WTC11 (cell line): Measurements from ENCODE around the gene TMEM229B. TPM values are rescaled to one million over a fixed set of nuclear protein-coding genes. Genes with fewer than 3 reads are reported as not detected.

Source experiments
- ATAC-seq: fragments of 200-7000 bp; cut with Tn5 transposase; 2 replicates; pipeline ENCODE4 v1.10.0; 2021; ENCODE audit warnings: mild to moderate bottlenecking, moderate library complexity
- CTCF ChIA-PET: fragments of 300-600 bp; sonication (Branson Sonifier 250); formaldehyde crosslinking; loops from one replicate; lab custom pipeline; 2021; ENCODE audit warnings: antibody characterized with exemption; lab: Charles Lee
- POLR2A ChIA-PET: fragments of 350-600 bp; sonication (Branson Sonifier 250); formaldehyde crosslinking; loops from one replicate; lab custom pipeline; 2021; ENCODE audit warnings: antibody characterized with exemption; lab: Charles Lee
- DNase-seq: peaks from one replicate; pipeline ENCODE4 v3.0.0; 2021; ENCODE audit warnings: low spot score
- H3K27ac Mint-ChIP-seq: 2 replicates; pipeline ENCODE4 v1.8.0; 2021; ENCODE audit warnings: mixed read lengths
- H3K27me3 Mint-ChIP-seq: 2 replicates; pipeline ENCODE4 v1.8.0; 2021; ENCODE audit warnings: low read depth, mild to moderate bottlenecking, moderate library complexity, mixed read lengths
- H3K36me3 Mint-ChIP-seq: 2 replicates; pipeline ENCODE4 v1.8.0; 2021; ENCODE audit warnings: mixed read lengths
- H3K4me1 Mint-ChIP-seq: 2 replicates; pipeline ENCODE4 v1.8.0; 2022; ENCODE audit warnings: mixed read lengths
- H3K4me3 Mint-ChIP-seq: 2 replicates; pipeline ENCODE4 v1.8.0; 2021; ENCODE audit warnings: mild to moderate bottlenecking, moderate library complexity, mixed read lengths
- H3K9me3 Mint-ChIP-seq: 2 replicates; pipeline ENCODE4 v1.8.0; 2021; ENCODE audit warnings: mixed read lengths
- ATF1 ChIP-seq: sonication (generic); formaldehyde crosslinking; IDR thresholded peaks from 2 replicates; pipeline ENCODE4 v1.8.1; 2023; ENCODE audit warnings: mild to moderate bottlenecking, moderate library complexity, missing genetic modification reagents
- CREB1 ChIP-seq: sonication (generic); formaldehyde crosslinking; IDR thresholded peaks from 2 replicates; pipeline ENCODE4 v1.8.0; 2023; ENCODE audit warnings: mild to moderate bottlenecking, missing genetic modification reagents
- FOXK1 ChIP-seq: sonication (generic); formaldehyde crosslinking; IDR thresholded peaks from 2 replicates; pipeline ENCODE4 v1.8.0; 2022; ENCODE audit warnings: mild to moderate bottlenecking, moderate library complexity, missing genetic modification reagents
- FOXP1 ChIP-seq: sonication (generic); formaldehyde crosslinking; IDR thresholded peaks from 2 replicates; pipeline ENCODE4 v1.8.0; 2022; ENCODE audit warnings: missing genetic modification reagents, mild to moderate bottlenecking, moderate library complexity, borderline replicate concordance
- GTF2I ChIP-seq: fragments of 250-450 bp; sonication (Bioruptor Pico); conservative IDR thresholded peaks from 2 replicates; pipeline ENCODE4 v1.4.0; 2021; ENCODE audit warnings: mild to moderate bottlenecking
- HMGA2 ChIP-seq: fragments of 250-450 bp; sonication (Bioruptor Pico); IDR thresholded peaks from 2 replicates; pipeline ENCODE4 v1.4.0; 2021; ENCODE audit warnings: mild to moderate bottlenecking, moderate library complexity
- RELA ChIP-seq: sonication (generic); formaldehyde crosslinking; IDR thresholded peaks from 2 replicates; pipeline ENCODE4 v1.8.1; 2022; ENCODE audit warnings: missing genetic modification reagents, mild to moderate bottlenecking, borderline replicate concordance
- TEAD1 ChIP-seq: sonication (generic); formaldehyde crosslinking; IDR thresholded peaks from 2 replicates; pipeline ENCODE4 v1.8.0; 2022; ENCODE audit warnings: mild to moderate bottlenecking, missing genetic modification reagents
- ZNF232 ChIP-seq: sonication (generic); formaldehyde crosslinking; IDR thresholded peaks from 2 replicates; pipeline ENCODE4 v1.8.0; 2022; ENCODE audit warnings: mild to moderate bottlenecking, missing genetic modification reagents
- ZNF416 ChIP-seq: fragments of 250-450 bp; sonication (Bioruptor Pico); IDR thresholded peaks from 2 replicates; pipeline ENCODE4 v1.9.0; 2021; ENCODE audit warnings: mild to moderate bottlenecking, inconsistent platforms
- total RNA-seq: library from RNA; stranded (reverse); gene quantifications from 3 replicates; pipeline ENCODE4 v1.2.3, GENCODE V29; 2021
- TF ChIP-seq, protein P1 (sequence below): sonication (generic); formaldehyde crosslinking; IDR thresholded peaks from 2 replicates; pipeline ENCODE4 v1.8.0; 2022; ENCODE audit warnings: mild to moderate bottlenecking, missing genetic modification reagents
- TF ChIP-seq, protein P2 (sequence below): sonication (generic); formaldehyde crosslinking; IDR thresholded peaks from 2 replicates; pipeline ENCODE4 v1.8.1; 2022; ENCODE audit warnings: missing genetic modification reagents, borderline replicate concordance
- TF ChIP-seq, protein P3 (sequence below): sonication (generic); formaldehyde crosslinking; IDR thresholded peaks from 2 replicates; pipeline ENCODE4 v1.8.1; 2023; ENCODE audit warnings: mild to moderate bottlenecking, missing genetic modification reagents, borderline replicate concordance
- TF ChIP-seq, protein P4 (sequence below): fragments of 250-450 bp; sonication (Bioruptor Pico); IDR thresholded peaks from 2 replicates; pipeline ENCODE4 v1.9.0; 2021; ENCODE audit warnings: mild to moderate bottlenecking
- TF ChIP-seq, protein P5 (sequence below): fragments of 250-450 bp; sonication (Bioruptor Pico); IDR thresholded peaks from 2 replicates; pipeline ENCODE4 v1.9.0; 2021; ENCODE audit warnings: mild to moderate bottlenecking, borderline replicate concordance
- TF ChIP-seq, protein P6 (sequence below): fragments of 250-450 bp; sonication (Bioruptor Pico); IDR thresholded peaks from 2 replicates; pipeline ENCODE4 v1.9.0; 2021; ENCODE audit warnings: mild to moderate bottlenecking
- TF ChIP-seq, protein P7 (sequence below): sonication (generic); formaldehyde crosslinking; IDR thresholded peaks from 2 replicates; pipeline ENCODE4 v1.8.1; 2022; ENCODE audit warnings: low read depth, missing genetic modification reagents, borderline replicate concordance
- TF ChIP-seq, protein P8 (sequence below): sonication (generic); formaldehyde crosslinking; IDR thresholded peaks from 2 replicates; pipeline ENCODE4 v1.8.0; 2022; ENCODE audit warnings: mild to moderate bottlenecking, missing genetic modification reagents

The TMEM229B gene
- total RNA-seq, 1 experiment from 2014 or later: 0.90 TPM

DNA sequence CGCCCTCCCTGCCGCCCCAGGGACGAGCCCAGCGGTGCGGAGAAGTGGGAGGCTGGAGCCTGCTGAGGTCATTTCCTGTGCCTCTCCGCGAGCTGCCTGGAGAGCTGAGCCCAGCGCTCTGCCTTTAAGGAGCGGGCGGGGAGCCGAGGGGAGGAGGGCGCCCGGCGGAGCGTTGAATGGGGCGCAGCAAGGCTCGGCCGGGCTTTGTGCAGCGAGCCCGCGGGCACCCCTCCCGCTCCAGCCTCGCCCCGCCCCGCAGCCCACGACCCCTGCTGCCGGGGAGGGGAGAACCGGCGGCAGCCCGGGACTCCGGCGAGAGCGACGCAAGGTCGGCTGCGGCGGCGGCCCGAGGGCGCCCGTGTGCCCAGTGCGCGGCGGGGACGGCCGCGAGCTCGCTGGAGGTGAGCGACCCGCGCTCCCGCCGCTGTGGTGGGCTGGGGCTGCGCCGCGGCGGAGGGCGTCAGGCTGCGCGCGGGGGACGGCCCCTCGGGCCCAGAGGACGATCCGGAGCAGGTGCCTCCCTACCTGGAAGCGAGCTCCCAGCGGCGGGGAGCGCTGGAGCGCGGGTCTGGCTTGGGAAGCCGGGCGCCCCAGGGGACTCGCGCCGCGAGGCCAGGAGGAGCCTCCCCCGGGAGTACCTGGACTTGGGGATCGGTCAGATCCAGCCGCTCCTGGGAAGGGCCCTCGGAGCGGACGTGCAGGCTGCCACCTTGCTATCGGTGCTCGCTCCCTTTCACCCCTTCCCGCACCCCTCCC is 44.7 kb upstream of the TMEM229B start, which contains the start of gene PLEKHH1:
Gene PLEKHH1 (plus strand): TSS at position 293 of the 756 bp plus-strand sequence. CDS start 8,578 bp downstream, outside the sequence.
- H3K9me3 Mint-ChIP-seq: no peaks in the 10 kb centered on the region
- DNase-seq: peak; percentile 75
- H3K4me3 Mint-ChIP-seq: peak within 1 kb of the TSS; percentile 86
- peaks cover 34% of the 10 kb centered on the region for H3K4me1 Mint-ChIP-seq
- H3K27me3 Mint-ChIP-seq: peaks cover 2% of the 10 kb centered on the region; the same call in 1 of the 2 replicates
- H3K36me3 Mint-ChIP-seq: no peaks in the 10 kb centered on the region
- ChIA-PET CTCF (interaction anchor here (0.7 to 5.3 kb wide), 14 partner anchors 9 to 174 kb away, joined by 3 to 40 read pairs (median 4); partner anchors contain the start of genes ATP6V1D and PIGH), POLR2A (interaction anchor here (0.6 to 2.6 kb wide), 6 partner anchors 9 to 162 kb away, joined by 3 to 29 read pairs (median 3); no protein-coding TSS in a partner anchor)
- peak; percentile 88 for ATAC-seq
- H3K27ac Mint-ChIP-seq: peak within 1 kb of the TSS; percentile 89
- TF ChIP-seq, protein P1, sequence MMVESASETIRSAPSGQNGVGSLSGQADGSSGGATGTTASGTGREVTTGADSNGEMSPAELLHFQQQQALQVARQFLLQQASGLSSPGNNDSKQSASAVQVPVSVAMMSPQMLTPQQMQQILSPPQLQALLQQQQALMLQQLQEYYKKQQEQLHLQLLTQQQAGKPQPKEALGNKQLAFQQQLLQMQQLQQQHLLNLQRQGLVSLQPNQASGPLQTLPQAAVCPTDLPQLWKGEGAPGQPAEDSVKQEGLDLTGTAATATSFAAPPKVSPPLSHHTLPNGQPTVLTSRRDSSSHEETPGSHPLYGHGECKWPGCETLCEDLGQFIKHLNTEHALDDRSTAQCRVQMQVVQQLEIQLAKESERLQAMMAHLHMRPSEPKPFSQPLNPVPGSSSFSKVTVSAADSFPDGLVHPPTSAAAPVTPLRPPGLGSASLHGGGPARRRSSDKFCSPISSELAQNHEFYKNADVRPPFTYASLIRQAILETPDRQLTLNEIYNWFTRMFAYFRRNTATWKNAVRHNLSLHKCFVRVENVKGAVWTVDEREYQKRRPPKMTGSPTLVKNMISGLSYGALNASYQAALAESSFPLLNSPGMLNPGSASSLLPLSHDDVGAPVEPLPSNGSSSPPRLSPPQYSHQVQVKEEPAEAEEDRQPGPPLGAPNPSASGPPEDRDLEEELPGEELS: peak; percentile 52; the same call in 1 of the 2 replicates
- TF ChIP-seq ATF1 (CRISPR knock-in tag): no peak; the same call in 1 of the 2 replicates
- TF ChIP-seq GTF2I (CRISPR knock-in tag): no peak
- no peak; the same call in 1 of the 2 replicates for TF ChIP-seq ZNF232
- TF ChIP-seq, protein P2, sequence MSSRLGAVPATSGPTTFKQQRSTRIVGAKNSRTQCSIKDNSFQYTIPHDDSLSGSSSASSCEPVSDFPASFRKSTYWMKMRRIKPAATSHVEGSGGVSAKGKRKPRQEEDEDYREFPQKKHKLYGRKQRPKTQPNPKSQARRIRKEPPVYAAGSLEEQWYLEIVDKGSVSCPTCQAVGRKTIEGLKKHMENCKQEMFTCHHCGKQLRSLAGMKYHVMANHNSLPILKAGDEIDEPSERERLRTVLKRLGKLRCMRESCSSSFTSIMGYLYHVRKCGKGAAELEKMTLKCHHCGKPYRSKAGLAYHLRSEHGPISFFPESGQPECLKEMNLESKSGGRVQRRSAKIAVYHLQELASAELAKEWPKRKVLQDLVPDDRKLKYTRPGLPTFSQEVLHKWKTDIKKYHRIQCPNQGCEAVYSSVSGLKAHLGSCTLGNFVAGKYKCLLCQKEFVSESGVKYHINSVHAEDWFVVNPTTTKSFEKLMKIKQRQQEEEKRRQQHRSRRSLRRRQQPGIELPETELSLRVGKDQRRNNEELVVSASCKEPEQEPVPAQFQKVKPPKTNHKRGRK (CRISPR knock-in tag): no peak
- TF ChIP-seq, protein P3, sequence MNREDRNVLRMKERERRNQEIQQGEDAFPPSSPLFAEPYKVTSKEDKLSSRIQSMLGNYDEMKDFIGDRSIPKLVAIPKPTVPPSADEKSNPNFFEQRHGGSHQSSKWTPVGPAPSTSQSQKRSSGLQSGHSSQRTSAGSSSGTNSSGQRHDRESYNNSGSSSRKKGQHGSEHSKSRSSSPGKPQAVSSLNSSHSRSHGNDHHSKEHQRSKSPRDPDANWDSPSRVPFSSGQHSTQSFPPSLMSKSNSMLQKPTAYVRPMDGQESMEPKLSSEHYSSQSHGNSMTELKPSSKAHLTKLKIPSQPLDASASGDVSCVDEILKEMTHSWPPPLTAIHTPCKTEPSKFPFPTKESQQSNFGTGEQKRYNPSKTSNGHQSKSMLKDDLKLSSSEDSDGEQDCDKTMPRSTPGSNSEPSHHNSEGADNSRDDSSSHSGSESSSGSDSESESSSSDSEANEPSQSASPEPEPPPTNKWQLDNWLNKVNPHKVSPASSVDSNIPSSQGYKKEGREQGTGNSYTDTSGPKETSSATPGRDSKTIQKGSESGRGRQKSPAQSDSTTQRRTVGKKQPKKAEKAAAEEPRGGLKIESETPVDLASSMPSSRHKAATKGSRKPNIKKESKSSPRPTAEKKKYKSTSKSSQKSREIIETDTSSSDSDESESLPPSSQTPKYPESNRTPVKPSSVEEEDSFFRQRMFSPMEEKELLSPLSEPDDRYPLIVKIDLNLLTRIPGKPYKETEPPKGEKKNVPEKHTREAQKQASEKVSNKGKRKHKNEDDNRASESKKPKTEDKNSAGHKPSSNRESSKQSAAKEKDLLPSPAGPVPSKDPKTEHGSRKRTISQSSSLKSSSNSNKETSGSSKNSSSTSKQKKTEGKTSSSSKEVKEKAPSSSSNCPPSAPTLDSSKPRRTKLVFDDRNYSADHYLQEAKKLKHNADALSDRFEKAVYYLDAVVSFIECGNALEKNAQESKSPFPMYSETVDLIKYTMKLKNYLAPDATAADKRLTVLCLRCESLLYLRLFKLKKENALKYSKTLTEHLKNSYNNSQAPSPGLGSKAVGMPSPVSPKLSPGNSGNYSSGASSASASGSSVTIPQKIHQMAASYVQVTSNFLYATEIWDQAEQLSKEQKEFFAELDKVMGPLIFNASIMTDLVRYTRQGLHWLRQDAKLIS: 0 out of 2 replicates have a peak, but pooled peaks have one; percentile 32
- no peak for TF ChIP-seq RELA (CRISPR knock-in tag)
- TF ChIP-seq TEAD1 (CRISPR knock-in tag): peak; percentile 70; the same call in 1 of the 2 replicates
- no peak for TF ChIP-seq ZNF416 (CRISPR knock-in tag)
- peak; percentile 50; the same call in 1 of the 2 replicates for TF ChIP-seq CREB1 (CRISPR knock-in tag)
- TF ChIP-seq, protein P4, sequence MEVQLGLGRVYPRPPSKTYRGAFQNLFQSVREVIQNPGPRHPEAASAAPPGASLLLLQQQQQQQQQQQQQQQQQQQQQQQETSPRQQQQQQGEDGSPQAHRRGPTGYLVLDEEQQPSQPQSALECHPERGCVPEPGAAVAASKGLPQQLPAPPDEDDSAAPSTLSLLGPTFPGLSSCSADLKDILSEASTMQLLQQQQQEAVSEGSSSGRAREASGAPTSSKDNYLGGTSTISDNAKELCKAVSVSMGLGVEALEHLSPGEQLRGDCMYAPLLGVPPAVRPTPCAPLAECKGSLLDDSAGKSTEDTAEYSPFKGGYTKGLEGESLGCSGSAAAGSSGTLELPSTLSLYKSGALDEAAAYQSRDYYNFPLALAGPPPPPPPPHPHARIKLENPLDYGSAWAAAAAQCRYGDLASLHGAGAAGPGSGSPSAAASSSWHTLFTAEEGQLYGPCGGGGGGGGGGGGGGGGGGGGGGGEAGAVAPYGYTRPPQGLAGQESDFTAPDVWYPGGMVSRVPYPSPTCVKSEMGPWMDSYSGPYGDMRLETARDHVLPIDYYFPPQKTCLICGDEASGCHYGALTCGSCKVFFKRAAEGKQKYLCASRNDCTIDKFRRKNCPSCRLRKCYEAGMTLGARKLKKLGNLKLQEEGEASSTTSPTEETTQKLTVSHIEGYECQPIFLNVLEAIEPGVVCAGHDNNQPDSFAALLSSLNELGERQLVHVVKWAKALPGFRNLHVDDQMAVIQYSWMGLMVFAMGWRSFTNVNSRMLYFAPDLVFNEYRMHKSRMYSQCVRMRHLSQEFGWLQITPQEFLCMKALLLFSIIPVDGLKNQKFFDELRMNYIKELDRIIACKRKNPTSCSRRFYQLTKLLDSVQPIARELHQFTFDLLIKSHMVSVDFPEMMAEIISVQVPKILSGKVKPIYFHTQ: no peak
- TF ChIP-seq, protein P5, sequence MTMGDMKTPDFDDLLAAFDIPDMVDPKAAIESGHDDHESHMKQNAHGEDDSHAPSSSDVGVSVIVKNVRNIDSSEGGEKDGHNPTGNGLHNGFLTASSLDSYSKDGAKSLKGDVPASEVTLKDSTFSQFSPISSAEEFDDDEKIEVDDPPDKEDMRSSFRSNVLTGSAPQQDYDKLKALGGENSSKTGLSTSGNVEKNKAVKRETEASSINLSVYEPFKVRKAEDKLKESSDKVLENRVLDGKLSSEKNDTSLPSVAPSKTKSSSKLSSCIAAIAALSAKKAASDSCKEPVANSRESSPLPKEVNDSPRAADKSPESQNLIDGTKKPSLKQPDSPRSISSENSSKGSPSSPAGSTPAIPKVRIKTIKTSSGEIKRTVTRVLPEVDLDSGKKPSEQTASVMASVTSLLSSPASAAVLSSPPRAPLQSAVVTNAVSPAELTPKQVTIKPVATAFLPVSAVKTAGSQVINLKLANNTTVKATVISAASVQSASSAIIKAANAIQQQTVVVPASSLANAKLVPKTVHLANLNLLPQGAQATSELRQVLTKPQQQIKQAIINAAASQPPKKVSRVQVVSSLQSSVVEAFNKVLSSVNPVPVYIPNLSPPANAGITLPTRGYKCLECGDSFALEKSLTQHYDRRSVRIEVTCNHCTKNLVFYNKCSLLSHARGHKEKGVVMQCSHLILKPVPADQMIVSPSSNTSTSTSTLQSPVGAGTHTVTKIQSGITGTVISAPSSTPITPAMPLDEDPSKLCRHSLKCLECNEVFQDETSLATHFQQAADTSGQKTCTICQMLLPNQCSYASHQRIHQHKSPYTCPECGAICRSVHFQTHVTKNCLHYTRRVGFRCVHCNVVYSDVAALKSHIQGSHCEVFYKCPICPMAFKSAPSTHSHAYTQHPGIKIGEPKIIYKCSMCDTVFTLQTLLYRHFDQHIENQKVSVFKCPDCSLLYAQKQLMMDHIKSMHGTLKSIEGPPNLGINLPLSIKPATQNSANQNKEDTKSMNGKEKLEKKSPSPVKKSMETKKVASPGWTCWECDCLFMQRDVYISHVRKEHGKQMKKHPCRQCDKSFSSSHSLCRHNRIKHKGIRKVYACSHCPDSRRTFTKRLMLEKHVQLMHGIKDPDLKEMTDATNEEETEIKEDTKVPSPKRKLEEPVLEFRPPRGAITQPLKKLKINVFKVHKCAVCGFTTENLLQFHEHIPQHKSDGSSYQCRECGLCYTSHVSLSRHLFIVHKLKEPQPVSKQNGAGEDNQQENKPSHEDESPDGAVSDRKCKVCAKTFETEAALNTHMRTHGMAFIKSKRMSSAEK (CRISPR knock-in tag): no peak
- TF ChIP-seq, protein P6, sequence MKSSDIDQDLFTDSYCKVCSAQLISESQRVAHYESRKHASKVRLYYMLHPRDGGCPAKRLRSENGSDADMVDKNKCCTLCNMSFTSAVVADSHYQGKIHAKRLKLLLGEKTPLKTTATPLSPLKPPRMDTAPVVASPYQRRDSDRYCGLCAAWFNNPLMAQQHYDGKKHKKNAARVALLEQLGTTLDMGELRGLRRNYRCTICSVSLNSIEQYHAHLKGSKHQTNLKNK: no peak
- TF ChIP-seq, protein P7, sequence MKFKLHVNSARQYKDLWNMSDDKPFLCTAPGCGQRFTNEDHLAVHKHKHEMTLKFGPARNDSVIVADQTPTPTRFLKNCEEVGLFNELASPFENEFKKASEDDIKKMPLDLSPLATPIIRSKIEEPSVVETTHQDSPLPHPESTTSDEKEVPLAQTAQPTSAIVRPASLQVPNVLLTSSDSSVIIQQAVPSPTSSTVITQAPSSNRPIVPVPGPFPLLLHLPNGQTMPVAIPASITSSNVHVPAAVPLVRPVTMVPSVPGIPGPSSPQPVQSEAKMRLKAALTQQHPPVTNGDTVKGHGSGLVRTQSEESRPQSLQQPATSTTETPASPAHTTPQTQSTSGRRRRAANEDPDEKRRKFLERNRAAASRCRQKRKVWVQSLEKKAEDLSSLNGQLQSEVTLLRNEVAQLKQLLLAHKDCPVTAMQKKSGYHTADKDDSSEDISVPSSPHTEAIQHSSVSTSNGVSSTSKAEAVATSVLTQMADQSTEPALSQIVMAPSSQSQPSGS (CRISPR knock-in tag): no peak
- TF ChIP-seq FOXK1 (CRISPR knock-in tag): peak; percentile 62; the same call in 1 of the 2 replicates
- 0 out of 2 replicates have a peak, but pooled peaks have one; percentile 47 for TF ChIP-seq FOXP1 (CRISPR knock-in tag)
- TF ChIP-seq HMGA2 (CRISPR knock-in tag): no peak
- TF ChIP-seq, protein P8, sequence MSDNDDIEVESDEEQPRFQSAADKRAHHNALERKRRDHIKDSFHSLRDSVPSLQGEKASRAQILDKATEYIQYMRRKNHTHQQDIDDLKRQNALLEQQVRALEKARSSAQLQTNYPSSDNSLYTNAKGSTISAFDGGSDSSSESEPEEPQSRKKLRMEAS: 0 out of 2 replicates have a peak, but pooled peaks have one; percentile 12
